Stimulated activated CD8-positive, alpha-beta memory T cell treated with anti-CD3 and anti-CD28 coated beads, Interleukin-4, amount 100 ng/mL, for 24 hours (primary cell): ENCODE results near the gene GRB7.
"Not testable (repeated sequence)": the region's sequence is repeated elsewhere in the genome, so short reads cannot be mapped to it uniquely, and the experiment has no call there.

ENCODE experiments used
- DNase-seq: peaks from one replicate; pipeline ENCODE4 v3.0.0-alpha.2; 2020; ENCODE audit warnings: low read depth

GRB7 gene

DNA sequence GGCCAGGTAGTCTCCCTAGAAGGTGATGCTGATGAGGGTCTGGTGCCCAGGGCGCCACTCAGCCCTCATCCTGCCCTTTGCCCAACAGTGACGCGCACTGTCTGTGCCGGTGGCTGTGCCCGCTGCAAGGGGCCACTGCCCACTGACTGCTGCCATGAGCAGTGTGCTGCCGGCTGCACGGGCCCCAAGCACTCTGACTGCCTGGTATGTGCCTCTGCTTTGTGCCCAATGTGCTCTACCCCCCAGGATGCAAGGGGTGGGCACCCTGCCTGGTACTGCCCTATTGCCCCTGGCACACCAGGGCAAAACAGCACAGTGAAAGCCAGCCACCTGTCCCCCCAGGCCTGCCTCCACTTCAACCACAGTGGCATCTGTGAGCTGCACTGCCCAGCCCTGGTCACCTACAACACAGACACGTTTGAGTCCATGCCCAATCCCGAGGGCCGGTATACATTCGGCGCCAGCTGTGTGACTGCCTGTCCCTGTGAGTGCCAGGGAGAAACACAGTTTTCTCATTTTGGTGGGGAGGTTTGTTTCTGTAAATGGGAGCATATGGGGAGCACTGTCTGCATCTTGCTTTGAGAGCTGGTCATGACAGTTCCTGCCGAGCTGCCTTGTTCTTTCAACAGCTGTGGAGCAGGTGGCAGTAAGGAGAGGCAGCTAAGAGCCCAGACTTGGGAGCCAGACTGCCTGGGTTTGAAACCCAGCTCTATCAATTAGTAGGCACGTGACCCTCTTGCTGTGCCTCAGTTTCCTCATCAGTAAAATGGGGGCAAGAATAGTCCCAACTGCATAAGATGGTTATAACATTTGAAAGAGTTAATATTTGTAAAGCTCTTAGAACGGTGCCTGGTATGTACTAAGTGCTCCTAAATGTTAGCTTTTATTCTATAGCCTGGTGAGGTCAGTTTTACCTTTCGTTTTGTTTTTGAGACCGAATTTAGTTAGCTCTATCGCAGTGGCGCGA lies 27.5 kb upstream of the GRB7 start:
- no peak for DNase-seq

DNA sequence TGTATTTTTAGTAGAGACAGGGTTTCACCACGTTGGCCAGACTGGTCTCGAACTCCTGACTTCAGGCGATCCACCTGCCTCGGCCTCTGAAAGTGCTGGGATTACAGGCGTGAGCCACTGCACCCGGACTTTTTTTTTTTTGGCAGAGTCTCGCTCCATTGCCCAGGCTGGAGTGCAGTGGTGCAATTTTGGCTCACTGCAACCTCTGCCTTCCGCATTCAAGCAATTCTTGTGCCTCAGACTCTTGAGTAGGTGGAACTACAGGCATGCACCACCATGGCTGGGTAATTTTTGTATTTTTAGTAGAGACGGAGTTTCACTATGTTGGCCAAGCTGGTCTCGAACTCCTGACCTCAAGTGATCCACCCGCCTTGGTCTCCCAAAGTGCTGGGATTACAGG lies 26.7 kb upstream of the GRB7 start:
- not testable (repeated sequence) for DNase-seq

GRCh38 chr17:39711851-39712250 lies 25.9 kb upstream of the GRB7 start:
- no peak for DNase-seq

DNA sequence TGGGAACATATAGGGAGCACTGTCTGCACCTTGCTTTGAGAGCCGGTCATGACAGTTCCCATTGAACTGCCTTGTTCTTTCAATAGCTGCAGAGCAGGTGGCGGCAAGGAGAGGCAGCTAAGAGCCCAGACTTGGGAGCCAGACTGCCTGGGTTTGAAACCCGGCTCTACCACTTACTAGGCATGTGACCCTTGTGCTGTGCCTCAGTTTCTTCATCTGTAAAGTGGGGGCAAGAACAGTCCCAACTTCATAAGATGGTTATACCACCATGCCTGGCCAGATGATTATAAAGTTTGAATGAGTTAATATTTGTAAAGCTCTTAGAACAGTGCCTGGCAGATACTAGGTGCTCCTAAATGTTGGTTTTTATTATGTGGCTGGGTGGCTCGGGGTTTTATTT lies 23.5 kb upstream of the GRB7 start:
- DNase-seq, result no peak

GRCh38 chr17:39715375-39716072 lies 22.2 kb upstream of the GRB7 start:
- DNase-seq, result no peak

DNA sequence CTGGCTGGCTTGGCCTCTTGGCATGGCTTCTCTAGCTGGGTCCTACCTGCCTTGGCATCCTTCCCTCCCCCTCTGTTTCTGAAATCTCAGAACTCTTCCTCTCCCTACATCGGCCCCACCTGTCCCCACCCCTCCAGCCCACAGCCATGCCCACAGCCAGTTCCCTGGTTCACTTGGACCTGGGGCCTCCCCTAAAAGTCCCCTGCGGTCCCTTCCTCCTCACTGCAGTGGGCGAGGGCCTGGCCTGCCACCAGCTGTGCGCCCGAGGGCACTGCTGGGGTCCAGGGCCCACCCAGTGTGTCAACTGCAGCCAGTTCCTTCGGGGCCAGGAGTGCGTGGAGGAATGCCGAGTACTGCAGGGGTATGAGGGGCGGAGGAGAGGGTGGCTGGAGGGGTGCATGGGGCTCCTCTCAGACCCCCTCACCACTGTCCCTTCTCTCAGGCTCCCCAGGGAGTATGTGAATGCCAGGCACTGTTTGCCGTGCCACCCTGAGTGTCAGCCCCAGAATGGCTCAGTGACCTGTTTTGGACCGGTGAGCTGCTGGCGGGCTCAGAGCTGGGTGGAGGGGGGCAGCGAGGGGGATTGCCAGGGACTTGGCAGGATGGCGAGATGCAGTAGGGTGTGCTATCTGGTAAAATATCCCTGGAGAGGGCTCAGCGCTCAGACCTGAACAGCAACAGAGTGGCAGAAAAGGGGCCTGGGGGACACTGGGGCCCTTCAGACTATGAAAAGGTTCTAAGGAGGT lies 21.5 kb upstream of the GRB7 start:
- no peak for DNase-seq

- no peak for DNase-seq
Observed at GRCh38 chr17:39716879-39717536, 20.7 kb upstream of the GRB7 start.

- no peak for DNase-seq
Observed at GRCh38 chr17:39717660-39718059, 20.1 kb upstream of the GRB7 start.

DNA sequence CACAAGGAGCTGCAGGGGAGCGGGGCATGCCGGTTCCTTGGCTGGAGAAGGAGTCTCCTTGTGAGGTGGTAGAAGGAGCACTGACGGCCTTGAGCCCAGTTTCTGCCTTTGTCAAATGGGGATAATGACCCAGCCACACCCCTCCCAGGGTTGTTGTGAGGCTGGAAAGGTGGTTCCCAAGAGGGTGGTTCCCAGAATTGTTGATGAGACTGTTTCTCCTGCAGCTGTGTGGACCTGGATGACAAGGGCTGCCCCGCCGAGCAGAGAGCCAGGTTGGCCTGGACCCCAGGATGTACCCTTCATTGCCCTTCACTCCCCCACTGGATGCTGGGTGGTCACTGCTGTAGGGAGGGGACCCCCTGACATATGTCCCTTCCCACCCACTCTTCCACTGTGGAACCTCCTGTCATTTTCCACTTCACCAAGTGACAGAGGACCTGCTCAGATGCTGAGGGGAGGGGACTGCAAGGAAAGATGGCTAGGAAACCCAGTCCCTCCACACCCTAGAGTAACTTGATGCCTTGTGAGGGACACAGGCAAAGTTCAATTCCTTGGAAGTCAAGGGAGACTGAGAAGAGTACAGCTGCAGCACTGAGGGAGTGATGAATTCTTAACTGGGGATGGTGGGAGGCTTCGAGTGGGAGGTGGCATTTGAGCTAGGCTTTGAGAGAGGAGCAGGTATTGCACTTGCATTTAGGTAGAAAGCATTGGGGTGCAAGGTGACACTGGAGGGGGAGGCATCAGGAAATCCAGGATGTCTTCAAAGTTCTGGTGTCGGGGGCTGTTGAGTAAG lies 18.0 kb upstream of the GRB7 start:
- no peak for DNase-seq

GRCh38 chr17:39722104-39722503 lies 15.6 kb upstream of the GRB7 start:
- DNase-seq, result no peak

DNA sequence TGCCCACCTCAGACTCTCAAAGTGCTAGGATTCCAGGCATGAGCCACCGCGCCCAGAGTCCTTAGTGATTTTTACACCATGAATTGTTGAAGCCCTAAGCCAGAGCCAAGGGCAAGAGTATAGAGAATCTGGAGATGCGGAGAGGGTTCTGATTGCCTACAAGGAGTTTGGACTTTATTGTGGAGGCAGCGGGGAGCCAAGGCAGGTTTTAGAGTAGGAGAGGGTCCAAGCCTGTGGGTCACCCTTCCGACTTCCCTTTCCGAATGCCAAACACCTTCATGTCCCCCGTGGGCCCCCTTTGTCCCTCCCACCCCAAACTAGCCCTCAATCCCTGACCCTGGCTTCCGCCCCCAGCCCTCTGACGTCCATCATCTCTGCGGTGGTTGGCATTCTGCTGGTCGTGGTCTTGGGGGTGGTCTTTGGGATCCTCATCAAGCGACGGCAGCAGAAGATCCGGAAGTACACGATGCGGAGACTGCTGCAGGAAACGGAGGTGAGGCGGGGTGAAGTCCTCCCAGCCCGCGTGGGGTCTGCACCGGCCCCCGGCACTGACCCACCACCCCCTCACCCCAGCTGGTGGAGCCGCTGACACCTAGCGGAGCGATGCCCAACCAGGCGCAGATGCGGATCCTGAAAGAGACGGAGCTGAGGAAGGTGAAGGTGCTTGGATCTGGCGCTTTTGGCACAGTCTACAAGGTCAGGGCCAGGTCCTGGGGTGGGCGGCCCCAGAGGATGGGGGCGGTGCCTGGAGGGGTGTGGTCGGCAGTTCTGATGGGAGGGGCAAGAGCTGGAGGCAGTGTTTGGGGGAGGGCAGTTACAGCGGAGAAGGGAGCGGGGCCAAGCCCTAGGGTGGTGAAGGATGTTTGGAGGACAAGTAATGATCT lies 14.5 kb upstream of the GRB7 start:
- DNase-seq, result no peak

DNA sequence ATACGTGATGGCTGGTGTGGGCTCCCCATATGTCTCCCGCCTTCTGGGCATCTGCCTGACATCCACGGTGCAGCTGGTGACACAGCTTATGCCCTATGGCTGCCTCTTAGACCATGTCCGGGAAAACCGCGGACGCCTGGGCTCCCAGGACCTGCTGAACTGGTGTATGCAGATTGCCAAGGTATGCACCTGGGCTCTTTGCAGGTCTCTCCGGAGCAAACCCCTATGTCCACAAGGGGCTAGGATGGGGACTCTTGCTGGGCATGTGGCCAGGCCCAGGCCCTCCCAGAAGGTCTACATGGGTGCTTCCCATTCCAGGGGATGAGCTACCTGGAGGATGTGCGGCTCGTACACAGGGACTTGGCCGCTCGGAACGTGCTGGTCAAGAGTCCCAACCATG lies 13.0 kb upstream of the GRB7 start:
- DNase-seq, result no peak

DNA sequence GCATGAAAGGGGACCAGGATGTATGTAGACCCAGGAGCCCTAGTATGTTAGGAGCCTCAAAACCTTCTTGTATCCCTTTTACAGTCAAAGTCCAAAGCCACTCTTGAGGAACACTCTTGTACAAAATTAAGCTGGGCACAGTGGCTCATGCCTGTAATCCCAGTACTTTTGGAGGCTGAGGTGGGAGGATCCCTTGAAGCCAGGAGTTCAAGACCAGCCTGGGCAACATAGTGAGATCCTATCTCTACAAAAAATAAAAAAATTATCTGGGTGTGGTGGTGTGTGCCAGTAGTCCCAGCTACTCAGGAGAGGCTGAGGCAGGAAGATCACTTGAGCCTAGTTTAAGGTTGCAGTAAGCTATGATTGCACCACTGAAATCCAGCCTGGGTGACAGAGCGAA lies 11.8 kb upstream of the GRB7 start:
- not testable (repeated sequence) for DNase-seq

GRCh38 chr17:39726617-39727016 lies 11.1 kb upstream of the GRB7 start:
- DNase-seq, result no peak

- DNase-seq, result no peak
Observed at GRCh38 chr17:39727556-39727955, 10.2 kb upstream of the GRB7 start.

- DNase-seq, result no peak
Observed at GRCh38 chr17:39729280-39729851, 8.4 kb upstream of the GRB7 start.

DNA sequence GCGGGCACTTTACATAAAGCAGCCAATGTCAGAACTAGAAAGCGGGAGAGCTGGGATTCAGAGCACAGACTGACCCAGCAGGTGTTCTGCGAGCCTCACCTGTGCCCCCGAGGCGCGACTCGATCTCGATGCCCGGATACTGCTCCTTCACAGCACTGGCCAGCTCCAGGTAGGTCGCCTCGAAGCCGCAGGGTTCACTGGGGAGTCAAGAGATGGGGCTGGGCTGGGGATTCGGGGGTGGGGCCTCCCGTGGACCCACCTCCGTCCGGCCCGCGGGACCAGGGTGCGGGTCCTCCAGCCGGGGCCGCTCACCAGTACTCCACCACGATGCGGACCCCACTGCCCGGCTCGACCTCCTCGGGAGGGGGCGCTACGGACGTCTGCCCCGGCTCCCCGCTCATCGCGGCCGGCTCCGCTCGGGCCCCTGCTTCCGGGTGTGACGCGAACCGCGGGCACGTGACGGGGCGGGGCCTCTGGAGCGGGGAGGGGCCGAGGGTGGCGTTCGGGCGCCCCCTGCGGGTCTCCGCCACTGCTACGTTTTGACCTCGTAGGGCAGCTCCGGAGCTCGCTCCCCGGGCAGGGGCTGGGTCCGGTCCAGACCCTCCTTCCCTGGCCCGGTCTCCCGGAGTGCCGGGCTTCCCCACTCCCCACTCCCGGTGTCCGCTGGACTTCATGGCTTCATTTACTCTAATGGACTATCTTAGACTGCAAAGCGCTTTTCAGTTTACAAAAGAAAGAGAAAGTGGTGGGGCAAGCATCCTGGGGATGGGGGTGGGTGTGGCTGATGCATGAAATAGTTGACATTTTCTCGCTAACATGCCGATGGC lies 7.4 kb upstream of the GRB7 start, which contains the start of gene MIEN1:
Gene MIEN1, minus strand, starts transcription at position 438 of the 827 bp plus-strand sequence. Its CDS starts 37 bp downstream, at position 401.
- DNase-seq, result peak; percentile 91

DNA sequence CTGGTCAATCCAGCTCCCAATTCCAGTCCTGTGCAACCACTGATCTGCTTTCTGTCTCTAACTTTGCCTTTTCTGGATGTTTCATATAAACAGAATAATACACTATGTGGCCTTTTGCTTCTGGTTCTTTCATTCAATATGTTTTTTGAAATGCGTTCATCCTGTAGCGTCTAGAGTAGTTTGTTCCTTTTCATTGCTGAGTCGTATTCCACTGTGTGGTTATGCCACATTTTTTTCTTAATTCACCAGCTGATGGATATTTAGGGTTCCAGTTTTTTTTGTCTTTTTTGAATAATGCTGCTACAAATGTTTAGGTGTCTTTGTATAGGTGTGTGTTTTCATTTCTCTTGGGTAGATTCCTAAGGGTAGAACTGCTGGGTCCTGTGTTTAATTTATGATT lies 5.2 kb upstream of the GRB7 start:
- no peak for DNase-seq

- no peak for DNase-seq
Observed at GRCh38 chr17:39735882-39736281, 1.9 kb upstream of the GRB7 start.
